Dendritic cell treated with granulocyte-macrophage colony-stimulating factor and Interleukin-4, amounts not matched to agents 40 ng/mL and 50 ng/mL, for 4 days (primary cell): Measurements from ENCODE around the gene KRTAP19-5.
"Not testable (repeated sequence)": the region's sequence is repeated elsewhere in the genome, so short reads cannot be mapped to it uniquely, and the experiment has no call there.

ENCODE experiments used
- H3K27ac Mint-ChIP-seq: one replicate; pipeline ENCODE4 v1.8.0; 2022; ENCODE audit warnings: mild to moderate bottlenecking, mixed read lengths
- H3K27me3 Mint-ChIP-seq: one replicate; pipeline ENCODE4 v1.8.0; 2022; ENCODE audit warnings: mild to moderate bottlenecking, mixed read lengths
- H3K36me3 Mint-ChIP-seq: one replicate; pipeline ENCODE4 v1.8.0; 2022; ENCODE audit warnings: low read depth, mixed read lengths
- H3K4me1 Mint-ChIP-seq: one replicate; pipeline ENCODE4 v1.8.0; 2022; ENCODE audit warnings: low read depth, mixed read lengths
- H3K4me3 Mint-ChIP-seq: one replicate; pipeline ENCODE4 v1.8.0; 2022; ENCODE audit warnings: mild to moderate bottlenecking, moderate library complexity, mixed read lengths
- H3K9me3 Mint-ChIP-seq: one replicate; pipeline ENCODE4 v1.8.0; 2022; ENCODE audit warnings: mixed read lengths
- intact Hi-C: fragments of 100-400 bp; cut with micrococcal nuclease; formaldehyde crosslinking; loops from one replicate; pipeline ENCODE4 v1.15.0; 2022

The KRTAP19-5 gene

DNA sequence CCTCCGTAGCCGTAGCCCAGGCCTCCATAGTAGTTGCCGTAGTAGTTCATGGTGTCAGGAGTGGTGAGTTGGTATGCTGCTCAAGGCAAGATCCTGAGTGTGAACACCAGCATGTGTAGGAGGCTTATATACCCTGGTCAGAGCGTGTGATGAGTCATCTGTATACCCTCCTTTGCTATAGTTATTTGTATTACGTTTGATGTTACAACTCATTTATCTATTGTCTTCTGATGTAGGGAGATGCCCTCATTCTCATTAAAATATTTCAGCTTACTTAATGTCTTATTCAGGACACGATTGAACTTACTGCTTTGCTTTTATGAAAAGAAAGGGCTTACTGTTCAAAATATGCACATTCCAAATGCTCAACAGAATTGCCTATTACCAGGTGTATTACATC lies at the start of gene KRTAP19-5:
KRTAP19-5 (minus strand) TSS at position 101 of the 400 bp plus-strand sequence; CDS start at position 50, 51 bp downstream.
- H3K27me3 Mint-ChIP-seq: no peaks in the 10 kb centered on the region
- no peaks in the 10 kb centered on the region for H3K36me3 Mint-ChIP-seq
- H3K9me3 Mint-ChIP-seq: peaks cover 15% of the 10 kb centered on the region
- intact Hi-C loops: no loop called here
- no peak within 1 kb of the TSS for H3K4me3 Mint-ChIP-seq
- H3K4me1 Mint-ChIP-seq: no peaks in the 10 kb centered on the region
- no peak within 1 kb of the TSS for H3K27ac Mint-ChIP-seq

GRCh38 chr21:30541764-30542163 lies 39.8 kb upstream of the KRTAP19-5 start, which contains the start of gene KRTAP19-6:
TSS of gene KRTAP19-6 (minus strand) at chr21:30541864. CDS start at chr21:30541833, 31 bp downstream.
- Mint-ChIP-seq H3K27ac (no peak within 1 kb of the TSS), H3K4me3 (no peak within 1 kb of the TSS), H3K36me3 (no peaks in the 10 kb centered on the region), H3K27me3 (no peaks in the 10 kb centered on the region), H3K9me3 (peaks cover 41% of the 10 kb centered on the region), H3K4me1 (no peaks in the 10 kb centered on the region)
- intact Hi-C loops: no loop called here

DNA sequence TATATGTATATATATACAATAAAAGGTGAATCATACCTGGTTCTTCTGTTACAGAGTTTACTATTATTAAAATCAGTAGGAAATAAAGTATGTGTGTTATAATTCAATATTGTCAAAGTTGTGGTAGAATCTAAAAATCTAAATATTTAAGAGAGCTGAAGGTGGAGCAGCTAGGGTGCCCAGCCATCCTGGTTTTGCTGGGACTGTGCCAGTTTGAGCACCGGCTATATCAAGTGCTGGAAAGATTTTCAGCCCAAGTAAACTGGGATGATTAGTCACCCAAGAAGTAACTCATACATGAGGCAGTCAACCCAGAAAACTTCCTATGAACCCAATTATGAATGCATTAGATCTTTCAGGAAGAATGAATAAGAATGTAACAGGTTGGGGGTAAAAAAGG lies 16.9 kb upstream of the KRTAP19-5 start:
- intact Hi-C loops: no loop called here
- H3K9me3 Mint-ChIP-seq: peaks cover 19% of the 10 kb centered on the region

GRCh38 chr21:30515681-30516080 lies 13.7 kb upstream of the KRTAP19-5 start:
- Mint-ChIP-seq H3K27ac (no peak overlapping the region), H3K4me3 (no peak overlapping the region), H3K4me1 (no peaks in the 10 kb centered on the region), H3K36me3 (no peaks in the 10 kb centered on the region), H3K27me3 (no peaks in the 10 kb centered on the region), H3K9me3 (peaks cover 11% of the 10 kb centered on the region)
- intact Hi-C loops: no loop called here

More for the DNA sequence above, 16.9 kb upstream of the KRTAP19-5 start:
- Mint-ChIP-seq H3K27me3 (no peaks in the 10 kb centered on the region), H3K36me3 (no peaks in the 10 kb centered on the region), H3K4me3 (no peak overlapping the region), H3K27ac (no peak overlapping the region), H3K4me1 (no peaks in the 10 kb centered on the region)

DNA sequence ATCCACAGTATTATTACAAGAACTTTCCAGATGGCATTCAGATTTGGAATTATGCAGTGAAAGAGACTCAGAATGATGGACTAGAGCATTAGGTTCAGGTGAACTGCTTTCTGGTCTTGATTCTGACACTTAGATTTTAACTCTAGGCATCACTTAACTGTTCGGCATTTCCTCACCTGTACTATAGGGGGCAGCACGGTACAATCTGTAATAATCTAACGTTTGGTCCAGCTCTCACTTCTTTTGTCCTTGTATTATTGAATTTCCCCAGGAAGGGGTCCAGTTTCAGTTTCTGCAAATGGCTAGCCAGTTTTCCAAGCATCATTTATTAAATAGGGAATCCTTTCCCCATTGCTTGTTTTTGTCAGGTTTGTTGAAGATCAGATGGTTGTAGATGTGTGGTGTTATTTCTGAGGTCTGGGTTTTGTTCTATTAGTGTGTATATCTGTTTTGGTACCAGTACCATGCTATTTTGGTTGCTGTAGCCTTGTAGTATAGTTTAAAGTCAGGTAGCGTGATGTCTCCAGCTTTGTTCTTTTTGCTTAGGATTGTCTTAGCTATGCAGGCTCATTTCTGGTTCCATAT lies 3.8 kb upstream of the KRTAP19-5 start:
- H3K4me3 Mint-ChIP-seq, H3K36me3 Mint-ChIP-seq, H3K4me1 Mint-ChIP-seq, H3K27ac Mint-ChIP-seq, intact Hi-C loops, H3K27me3 Mint-ChIP-seq: not testable (repeated sequence)
- H3K9me3 Mint-ChIP-seq: peaks cover 23% of the 10 kb centered on the region

GRCh38 chr21:30497065-30497464 lies 4.9 kb downstream of the KRTAP19-5 start, which contains the start of gene KRTAP19-4:
TSS of gene KRTAP19-4 (minus strand) at chr21:30497165. CDS start at chr21:30497110, 55 bp downstream.
- H3K36me3 Mint-ChIP-seq: no peaks in the 10 kb centered on the region
- peaks cover 5% of the 10 kb centered on the region for H3K9me3 Mint-ChIP-seq
- no peaks in the 10 kb centered on the region for H3K27me3 Mint-ChIP-seq
- H3K27ac Mint-ChIP-seq: no peak within 1 kb of the TSS
- no peaks in the 10 kb centered on the region for H3K4me1 Mint-ChIP-seq
- intact Hi-C loops: no loop called here
- no peak within 1 kb of the TSS for H3K4me3 Mint-ChIP-seq

GRCh38 chr21:30491963-30492428 lies 9.9 kb downstream of the KRTAP19-5 start, which contains the start of gene KRTAP19-3:
TSS of gene KRTAP19-3 (minus strand) at chr21:30492013. CDS start at chr21:30491957, 56 bp downstream.
- intact Hi-C loops: no loop called here
- H3K4me1 Mint-ChIP-seq: no peaks in the 10 kb centered on the region
- H3K4me3 Mint-ChIP-seq: no peak within 1 kb of the TSS
- no peaks in the 10 kb centered on the region for H3K27me3 Mint-ChIP-seq
- peaks cover under 1% of the 10 kb centered on the region for H3K9me3 Mint-ChIP-seq
- no peaks in the 10 kb centered on the region for H3K36me3 Mint-ChIP-seq
- H3K27ac Mint-ChIP-seq: no peak within 1 kb of the TSS

DNA sequence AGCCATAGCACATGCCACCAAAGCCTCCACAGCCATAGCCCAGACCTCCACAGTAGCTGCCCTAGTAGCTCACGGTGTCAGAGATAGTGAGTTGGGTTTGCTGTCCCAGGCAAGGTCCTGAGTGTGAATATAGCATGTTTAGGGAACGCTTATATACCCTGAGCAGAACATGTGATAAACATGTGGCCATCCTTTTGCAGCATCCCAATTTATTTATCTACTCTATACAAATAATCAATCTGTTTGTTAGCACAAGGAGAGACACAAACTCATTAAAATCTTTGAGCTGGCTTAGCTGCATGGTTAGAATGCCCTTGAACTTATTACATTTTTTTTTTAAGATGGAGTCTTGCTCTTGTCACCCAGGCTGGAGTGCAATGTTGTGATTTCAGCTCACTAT lies 14.6 kb downstream of the KRTAP19-5 start, which contains the start of gene KRTAP19-2:
KRTAP19-2 (minus strand) TSS at position 101 of the 400 bp plus-strand sequence; CDS start at position 13, 88 bp downstream.
- H3K36me3 Mint-ChIP-seq: no peaks in the 10 kb centered on the region
- H3K4me1 Mint-ChIP-seq: no peaks in the 10 kb centered on the region
- H3K27me3 Mint-ChIP-seq: no peaks in the 10 kb centered on the region

GRCh38 chr21:30486180-30486579 lies 15.8 kb downstream of the KRTAP19-5 start:
- intact Hi-C loops: no loop called here

More for the DNA sequence above, 14.6 kb downstream of the KRTAP19-5 start, which contains the start of gene KRTAP19-2:
- Mint-ChIP-seq H3K4me3 (no peak within 1 kb of the TSS), H3K9me3 (peaks cover 10% of the 10 kb centered on the region), H3K27ac (no peak within 1 kb of the TSS)
- intact Hi-C loops: no loop called here

DNA sequence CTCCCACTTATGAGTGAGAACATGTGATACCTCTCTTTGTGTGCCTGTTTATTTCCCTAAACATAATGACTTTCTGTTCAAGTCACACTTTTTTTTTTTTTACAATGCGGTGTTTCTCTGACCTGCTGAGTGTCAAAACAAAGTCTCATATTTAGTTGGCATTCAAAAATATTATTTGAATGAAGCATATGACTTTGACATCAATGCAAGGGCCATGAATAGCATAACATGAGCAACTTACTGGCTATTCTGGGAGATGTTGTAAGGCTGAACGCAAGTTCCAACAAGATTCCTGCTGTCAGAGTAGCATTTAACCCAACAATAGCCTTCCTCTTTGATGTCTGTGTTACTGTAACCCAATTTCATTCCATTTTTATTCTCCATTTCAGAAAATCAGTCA lies 19.8 kb downstream of the KRTAP19-5 start:
- H3K27ac Mint-ChIP-seq: no peak overlapping the region
- intact Hi-C loops: no loop called here
- peaks cover 10% of the 10 kb centered on the region for H3K9me3 Mint-ChIP-seq
- no peaks in the 10 kb centered on the region for H3K36me3 Mint-ChIP-seq
- no peak overlapping the region for H3K4me3 Mint-ChIP-seq
- no peaks in the 10 kb centered on the region for H3K27me3 Mint-ChIP-seq
- H3K4me1 Mint-ChIP-seq: no peaks in the 10 kb centered on the region

More at GRCh38 chr21:30486180-30486579, 15.8 kb downstream of the KRTAP19-5 start:
- Mint-ChIP-seq H3K4me1 (no peaks in the 10 kb centered on the region), H3K4me3 (no peak overlapping the region), H3K9me3 (peaks cover 10% of the 10 kb centered on the region), H3K27me3 (no peaks in the 10 kb centered on the region), H3K27ac (no peak overlapping the region), H3K36me3 (no peaks in the 10 kb centered on the region)

GRCh38 chr21:30480145-30480544 lies 21.8 kb downstream of the KRTAP19-5 start, which contains the start of gene KRTAP19-1:
TSS of gene KRTAP19-1 (minus strand) at chr21:30480367. CDS start at chr21:30480317, 50 bp downstream.
- intact Hi-C loops: no loop called here

DNA sequence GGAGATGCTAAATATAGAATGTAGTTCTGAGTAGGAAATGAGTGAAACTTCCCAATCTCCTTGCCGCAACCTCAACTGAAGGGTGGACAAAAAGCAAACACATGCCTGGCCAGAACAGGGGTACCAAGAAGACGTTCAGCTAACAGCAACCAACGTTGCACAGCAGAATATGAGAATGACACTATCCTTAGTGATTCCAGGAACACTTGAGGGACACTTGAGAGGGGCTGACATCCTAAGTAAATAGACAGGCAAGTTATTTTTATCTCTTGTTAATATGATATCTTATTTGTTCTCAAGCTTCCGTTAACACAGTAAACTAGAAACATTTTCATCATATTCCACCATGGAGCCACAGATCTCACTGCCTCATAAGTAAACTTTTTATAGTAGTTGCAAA lies 22.7 kb downstream of the KRTAP19-5 start:
- H3K9me3 Mint-ChIP-seq: no peaks in the 10 kb centered on the region
- no peaks in the 10 kb centered on the region for H3K36me3 Mint-ChIP-seq
- no peaks in the 10 kb centered on the region for H3K4me1 Mint-ChIP-seq
- H3K27ac Mint-ChIP-seq: no peak overlapping the region
- H3K27me3 Mint-ChIP-seq: no peaks in the 10 kb centered on the region
- H3K4me3 Mint-ChIP-seq: no peak overlapping the region
- intact Hi-C loops: no loop called here

More at GRCh38 chr21:30480145-30480544, 21.8 kb downstream of the KRTAP19-5 start, which contains the start of gene KRTAP19-1:
- no peak within 1 kb of the TSS for H3K4me3 Mint-ChIP-seq
- no peaks in the 10 kb centered on the region for H3K9me3 Mint-ChIP-seq
- H3K27me3 Mint-ChIP-seq: no peaks in the 10 kb centered on the region
- H3K36me3 Mint-ChIP-seq: no peaks in the 10 kb centered on the region
- no peak within 1 kb of the TSS for H3K27ac Mint-ChIP-seq
- no peaks in the 10 kb centered on the region for H3K4me1 Mint-ChIP-seq

- H3K9me3 Mint-ChIP-seq: peaks cover 3% of the 10 kb centered on the region
- no peak overlapping the region for H3K4me3 Mint-ChIP-seq
- H3K27ac Mint-ChIP-seq: no peak overlapping the region
- no peaks in the 10 kb centered on the region for H3K36me3 Mint-ChIP-seq
- intact Hi-C loops: no loop called here
- H3K27me3 Mint-ChIP-seq: no peaks in the 10 kb centered on the region
- no peaks in the 10 kb centered on the region for H3K4me1 Mint-ChIP-seq
Measured at GRCh38 chr21:30478004-30478403, 23.9 kb downstream of the KRTAP19-5 start.

DNA sequence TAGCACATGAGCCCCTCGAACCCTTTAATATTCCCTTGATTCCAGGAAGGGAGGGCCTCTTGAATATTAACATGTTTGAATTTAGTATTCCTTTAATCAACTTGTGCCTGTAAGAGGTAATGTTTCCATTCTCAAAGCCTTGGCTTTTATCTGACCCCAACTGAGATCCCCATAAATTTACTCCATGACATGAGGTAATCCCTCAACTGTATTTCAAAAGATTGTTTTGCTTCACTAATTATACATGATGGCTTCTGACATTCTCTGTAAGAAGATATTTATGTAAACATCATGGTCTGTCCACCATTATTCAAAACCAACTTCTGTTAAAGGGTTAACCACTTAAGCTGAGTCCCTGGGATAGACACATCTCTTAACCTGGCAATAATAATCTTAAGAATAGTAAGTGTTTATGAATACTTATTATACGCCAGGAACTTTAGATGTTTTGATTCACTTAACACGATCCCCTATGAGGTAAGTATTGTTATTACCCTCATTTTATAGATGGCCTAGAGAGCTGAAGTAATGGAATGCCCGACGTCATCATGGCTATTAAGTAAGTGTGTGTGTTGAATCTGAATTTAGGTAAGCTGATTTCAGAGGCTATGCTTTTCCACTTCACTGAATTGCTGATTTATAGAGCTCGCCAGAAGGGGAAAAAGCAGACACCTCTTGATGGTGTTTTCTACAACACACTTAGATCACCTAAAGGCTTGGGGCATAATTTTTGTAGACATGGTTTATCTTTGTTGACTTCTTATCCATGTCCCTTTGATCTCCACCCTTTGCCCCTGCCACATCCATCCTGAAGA lies 32.8 kb downstream of the KRTAP19-5 start:
- H3K27ac Mint-ChIP-seq: no peak overlapping the region
- H3K4me3 Mint-ChIP-seq: no peak overlapping the region
- intact Hi-C loops: no loop called here
- H3K27me3 Mint-ChIP-seq: no peaks in the 10 kb centered on the region
- no peaks in the 10 kb centered on the region for H3K4me1 Mint-ChIP-seq
- H3K9me3 Mint-ChIP-seq: peaks cover 19% of the 10 kb centered on the region
- no peaks in the 10 kb centered on the region for H3K36me3 Mint-ChIP-seq
